T-helper 17 cell (primary cell): Measurements from ENCODE around the gene OLFML2A. TPM values are rescaled to one million over a fixed set of nuclear protein-coding genes. Genes with fewer than 3 reads are reported as not detected.

Experiments used
- total RNA-seq, 4 donors: library from RNA in 2 of 4; stranded (reverse) in 2 of 4; gene quantifications; one replicate each; pipeline ENCODE4 v1.2.3 and lab custom pipeline; 2022 to 2026

OLFML2A gene
- total RNA-seq, 2 donors from 2014 or later, result not detected

Other genes with a start within 250 kb of the OLFML2A start
- gene NR6A1, start 5.8 kb upstream of the OLFML2A start, total RNA-seq, result under 1 TPM; 0.08 to 0.22 TPM
- not detected for gene WDR38, start 76.3 kb downstream of the OLFML2A start, total RNA-seq
- gene RPL35, start 84.8 kb downstream of the OLFML2A start, total RNA-seq, result 1,000 to 10,000 TPM; 1,657 to 1,708 TPM
- gene ARPC5L, start 85.0 kb downstream of the OLFML2A start, total RNA-seq, result 10 to 100 TPM; 37.5 to 44.7 TPM
- gene GOLGA1, start 163.9 kb downstream of the OLFML2A start, total RNA-seq, result 10 to 100 TPM; 21.1 to 28.6 TPM